GM23338 (cell line): Measurements from ENCODE around the gene RAMP3. TPM values are rescaled to one million over a fixed set of nuclear protein-coding genes. Genes with fewer than 3 reads are reported as not detected.

ENCODE experiments used
- ATAC-seq: fragments of 200-7000 bp; cut with Tn5 transposase; 3 replicates; pipeline ENCODE4 v1.9.1; 2020
- DNase-seq: peaks from one replicate; pipeline ENCODE4 v3.0.0-alpha.2; 2015; ENCODE audit warnings: low spot score
- H2AFZ ChIP-seq: fragments of 200-600 bp; sonication (generic); 2 replicates; pipeline ENCODE4 v1.8.0; 2016; ENCODE audit warnings: antibody characterized with exemption, mild to moderate bottlenecking, moderate library complexity
- H3F3A ChIP-seq: fragments of 200-600 bp; sonication (generic); replicated peaks from 2 replicates; pipeline ENCODE4 v1.8.0; 2017; ENCODE audit warnings: antibody characterized with exemption, mixed run types, low read depth
- H3K27ac ChIP-seq: fragments of 200-600 bp; sonication (generic); 2 replicates; pipeline ENCODE4 v1.6.1; 2016; ENCODE audit warnings: low read depth
- H3K27me3 ChIP-seq: fragments of 200-600 bp; sonication (generic); 2 replicates; pipeline ENCODE4 v1.8.0; 2016; ENCODE audit warnings: mild to moderate bottlenecking, mixed run types, moderate library complexity; ENCODE audit not compliant: insufficient read depth
- H3K36me3 ChIP-seq: fragments of 200-600 bp; sonication (generic); 2 replicates; pipeline ENCODE4 v1.8.0; 2016; ENCODE audit warnings: mild to moderate bottlenecking; ENCODE audit not compliant: insufficient read depth
- H3K4me1 ChIP-seq: fragments of 200-600 bp; sonication (generic); 2 replicates; pipeline ENCODE4 v1.8.0; 2016; ENCODE audit warnings: mild to moderate bottlenecking, moderate library complexity; ENCODE audit not compliant: insufficient read depth
- H3K4me2 ChIP-seq: fragments of 200-600 bp; sonication (generic); 2 replicates; pipeline ENCODE4 v1.7.1; 2017; ENCODE audit warnings: mixed run types
- H3K4me3 ChIP-seq: fragments of 200-600 bp; sonication (generic); 2 replicates; pipeline ENCODE4 v1.6.1; 2016; ENCODE audit warnings: mixed run types
- H3K79me2 ChIP-seq: fragments of 200-600 bp; sonication (generic); replicated peaks from 2 replicates; pipeline ENCODE4 v1.8.0; 2017; ENCODE audit warnings: mild to moderate bottlenecking; ENCODE audit not compliant: insufficient read depth
- H3K9me2 ChIP-seq: fragments of 200-600 bp; sonication (generic); 2 replicates; pipeline ENCODE4 v1.8.0; 2017; ENCODE audit not compliant: insufficient read depth
- H4K20me1 ChIP-seq: fragments of 200-600 bp; sonication (generic); replicated peaks from 2 replicates; pipeline ENCODE4 v1.8.0; 2017; ENCODE audit warnings: mild to moderate bottlenecking; ENCODE audit not compliant: insufficient read depth
- H3K27ac Mint-ChIP-seq: 2 replicates; pipeline ENCODE4 v1.8.0; 2020; ENCODE audit warnings: inconsistent platforms, mild to moderate bottlenecking, moderate library complexity, mixed read lengths
- H3K27me3 Mint-ChIP-seq: 3 replicates; pipeline ENCODE4 v1.8.0; 2022; ENCODE audit warnings: low read depth, mild to moderate bottlenecking, moderate library complexity, mixed read lengths, inconsistent platforms; ENCODE audit not compliant: insufficient read depth, poor library complexity
- H3K36me3 Mint-ChIP-seq: 3 replicates; pipeline ENCODE4 v1.8.0; 2021; ENCODE audit warnings: low read depth, mild to moderate bottlenecking, inconsistent platforms, moderate library complexity, mixed read lengths
- H3K4me1 Mint-ChIP-seq: 3 replicates; pipeline ENCODE4 v1.8.0; 2020; ENCODE audit warnings: mild to moderate bottlenecking, inconsistent platforms, mixed read lengths
- H3K4me3 Mint-ChIP-seq: 3 replicates; pipeline ENCODE4 v1.8.0; 2021; ENCODE audit warnings: moderate library complexity, mild to moderate bottlenecking, inconsistent platforms, mixed read lengths
- H3K9me3 Mint-ChIP-seq: 3 replicates; pipeline ENCODE4 v1.8.0; 2020; ENCODE audit warnings: moderate library complexity, mild to moderate bottlenecking, inconsistent platforms, mixed read lengths
- CREB1 ChIP-seq: fragments of 250-450 bp; sonication (Bioruptor Pico); IDR thresholded peaks from 2 replicates; pipeline ENCODE4 v1.5.0; 2020; ENCODE audit warnings: low read depth, mild to moderate bottlenecking, moderate library complexity
- CTCF ChIP-seq, 2 experiments: fragments of 200-600 bp in 1 of 2; sonication (generic) in 1 of 2; conservative IDR thresholded peaks; 2 replicates each; pipeline versions ENCODE4 v1.5.1 to v1.6.1; 2016 to 2017; ENCODE audit warnings: antibody characterized with exemption in 2 of 2, low read depth in 2 of 2, mild to moderate bottlenecking in 2 of 2, moderate library complexity in 1 of 2
- EZH2 ChIP-seq: fragments of 200-600 bp; sonication (generic); IDR thresholded peaks from one replicate; pipeline ENCODE4 v1.8.0; 2017; ENCODE audit warnings: antibody characterized with exemption, mild to moderate bottlenecking, low read depth; ENCODE audit not compliant: unreplicated experiment
- EZH2phosphoT487 ChIP-seq: fragments of 200-600 bp; sonication (generic); IDR thresholded peaks from one replicate; pipeline ENCODE4 v1.8.1; 2018; ENCODE audit warnings: antibody characterized with exemption; ENCODE audit not compliant: unreplicated experiment
- JUNB ChIP-seq: IDR thresholded peaks from one replicate; pipeline ENCODE4 v1.6.1; 2016; ENCODE audit warnings: antibody characterized with exemption; ENCODE audit not compliant: unreplicated experiment
- NANOG ChIP-seq: IDR thresholded peaks from 2 replicates; pipeline ENCODE4 v1.6.1; 2016; ENCODE audit warnings: antibody characterized with exemption, borderline replicate concordance
- POLR2AphosphoS5 ChIP-seq: IDR thresholded peaks from 2 replicates; pipeline ENCODE4 v1.6.1; 2016; ENCODE audit warnings: antibody characterized with exemption, low read depth
- ZNF114 ChIP-seq: fragments of 250-450 bp; sonication (Bioruptor Pico); IDR thresholded peaks from 2 replicates; pipeline ENCODE4 v1.5.0; 2020; ENCODE audit warnings: mild to moderate bottlenecking, moderate library complexity
- ZNF462 ChIP-seq: fragments of 250-450 bp; sonication (Bioruptor Pico); IDR thresholded peaks from 2 replicates; pipeline ENCODE4 v1.5.0; 2020; ENCODE audit warnings: mild to moderate bottlenecking, moderate library complexity
- polyA plus RNA-seq: library from polyadenylated mRNA; unstranded; fragments of >200 nt; fragmentation: Nextera tagmentation; extraction: Ambion mirVana; gene quantifications from 2 replicates; pipeline ENCODE4 v1.2.1, GENCODE V29; 2016
- total RNA-seq: library from RNA; depleted of rRNA; stranded (reverse); fragments of >200 nt; shearing (Covaris generic); gene quantifications from 2 replicates; pipeline ENCODE4 v1.2.3, GENCODE V29; 2014
- TF ChIP-seq, protein P1 (sequence below): IDR thresholded peaks from one replicate; pipeline ENCODE4 v1.6.1; 2018; ENCODE audit warnings: antibody characterized with exemption; ENCODE audit not compliant: unreplicated experiment

The RAMP3 gene
- total and polyA plus RNA-seq, 2 experiments from 2014 or later, result 1.1 to 4.6 TPM

DNA sequence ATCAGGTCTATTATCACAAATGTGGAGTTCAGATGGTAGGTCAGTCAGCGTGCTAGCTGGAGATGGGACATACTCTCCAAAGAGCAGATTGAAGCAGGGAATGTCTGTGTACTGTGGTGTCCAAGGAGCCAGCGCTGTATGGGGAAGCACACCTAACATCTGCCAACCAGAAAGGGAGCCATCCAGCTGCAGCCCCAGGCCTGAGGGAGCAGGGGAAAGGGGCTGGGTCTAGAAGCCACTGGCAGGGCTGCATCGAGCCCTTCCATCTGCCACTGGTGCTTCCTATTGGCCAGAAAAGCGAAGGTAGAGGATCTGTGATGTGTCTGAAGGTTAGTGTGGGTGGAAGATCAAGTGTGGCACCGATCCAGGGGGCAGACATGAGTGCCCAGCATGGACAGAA, 8.0 kb upstream of the RAMP3 start:
- Histone ChIP-seq H3K9me2 (no peaks in the 10 kb centered on the region), H3F3A (no peaks in the 10 kb centered on the region), H4K20me1 (no peaks in the 10 kb centered on the region), H3K4me1 (no peaks in the 10 kb centered on the region), H3K4me3 (no peak overlapping the region), H3K27ac (no peak overlapping the region), H3K27me3 (no peaks in the 10 kb centered on the region), H3K79me2 (no peaks in the 10 kb centered on the region), H2AFZ (no peak overlapping the region), H3K4me2 (no peak overlapping the region), H3K36me3 (no peaks in the 10 kb centered on the region)
- TF ChIP-seq POLR2AphosphoS5 (no peak), CREB1 (CRISPR knock-in tag) (no peak), NANOG (no peak)
- Mint-ChIP-seq H3K4me1 (peaks cover 3% of the 10 kb centered on the region; the same call in 2 of the 3 replicates), H3K9me3 (no peaks in the 10 kb centered on the region), H3K27ac (no peak overlapping the region), H3K36me3 (no peaks in the 10 kb centered on the region), H3K27me3 (peaks cover 2% of the 10 kb centered on the region), H3K4me3 (no peak overlapping the region)
- no peak for ATAC-seq
- DNase-seq, result no peak

DNA sequence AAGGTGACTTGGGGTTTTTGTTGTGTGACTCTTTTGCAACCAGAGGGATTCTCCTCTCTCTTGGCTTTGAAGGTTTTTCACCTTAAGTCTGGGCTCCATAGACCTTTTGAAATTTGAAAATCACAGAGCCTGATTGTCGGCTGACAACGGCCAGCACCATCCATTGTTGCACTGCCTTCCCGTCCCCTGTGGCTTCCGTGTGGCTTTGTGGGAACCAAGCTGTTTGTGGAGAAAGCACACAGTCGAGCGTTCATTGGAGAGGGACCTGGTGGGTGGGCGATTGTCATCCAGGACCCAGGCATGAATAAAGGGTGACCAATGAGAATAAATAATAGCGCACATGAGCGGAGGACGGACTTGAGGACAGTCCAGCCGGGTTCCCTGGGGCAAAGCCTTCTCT, 7.4 kb upstream of the RAMP3 start:
- Histone ChIP-seq H2AFZ (no peak overlapping the region; the same call in 1 of the 2 replicates), H3K27me3 (no peaks in the 10 kb centered on the region), H3F3A (no peaks in the 10 kb centered on the region), H3K79me2 (no peaks in the 10 kb centered on the region), H3K4me2 (no peak overlapping the region), H4K20me1 (no peaks in the 10 kb centered on the region), H3K36me3 (no peaks in the 10 kb centered on the region), H3K9me2 (no peaks in the 10 kb centered on the region), H3K27ac (no peak overlapping the region), H3K4me3 (no peak overlapping the region), H3K4me1 (0 out of 2 replicates have a peak, but pooled peaks cover 3% of the 10 kb centered on the region)
- H3K27me3 Mint-ChIP-seq, result peaks cover 4% of the 10 kb centered on the region
- peaks cover 5% of the 10 kb centered on the region; the same call in 2 of the 3 replicates for H3K4me1 Mint-ChIP-seq
- no peak for DNase-seq
- H3K9me3 Mint-ChIP-seq, result no peaks in the 10 kb centered on the region
- H3K27ac Mint-ChIP-seq, result no peak overlapping the region
- no peak for ATAC-seq
- no peak overlapping the region for H3K4me3 Mint-ChIP-seq
- H3K36me3 Mint-ChIP-seq, result no peaks in the 10 kb centered on the region
- TF ChIP-seq CREB1 (CRISPR knock-in tag) (no peak), EZH2phosphoT487 (no peak), POLR2AphosphoS5 (no peak), JUNB (no peak), CTCF (conservative IDR thresholded peaks at IDR 0.05; ENCODE audit: low read depth in 2 of 2) (no peak), ZNF114 (CRISPR knock-in tag) (no peak), EZH2 (no peak), ZNF462 (CRISPR knock-in tag) (no peak)
- TF ChIP-seq, protein P1, sequence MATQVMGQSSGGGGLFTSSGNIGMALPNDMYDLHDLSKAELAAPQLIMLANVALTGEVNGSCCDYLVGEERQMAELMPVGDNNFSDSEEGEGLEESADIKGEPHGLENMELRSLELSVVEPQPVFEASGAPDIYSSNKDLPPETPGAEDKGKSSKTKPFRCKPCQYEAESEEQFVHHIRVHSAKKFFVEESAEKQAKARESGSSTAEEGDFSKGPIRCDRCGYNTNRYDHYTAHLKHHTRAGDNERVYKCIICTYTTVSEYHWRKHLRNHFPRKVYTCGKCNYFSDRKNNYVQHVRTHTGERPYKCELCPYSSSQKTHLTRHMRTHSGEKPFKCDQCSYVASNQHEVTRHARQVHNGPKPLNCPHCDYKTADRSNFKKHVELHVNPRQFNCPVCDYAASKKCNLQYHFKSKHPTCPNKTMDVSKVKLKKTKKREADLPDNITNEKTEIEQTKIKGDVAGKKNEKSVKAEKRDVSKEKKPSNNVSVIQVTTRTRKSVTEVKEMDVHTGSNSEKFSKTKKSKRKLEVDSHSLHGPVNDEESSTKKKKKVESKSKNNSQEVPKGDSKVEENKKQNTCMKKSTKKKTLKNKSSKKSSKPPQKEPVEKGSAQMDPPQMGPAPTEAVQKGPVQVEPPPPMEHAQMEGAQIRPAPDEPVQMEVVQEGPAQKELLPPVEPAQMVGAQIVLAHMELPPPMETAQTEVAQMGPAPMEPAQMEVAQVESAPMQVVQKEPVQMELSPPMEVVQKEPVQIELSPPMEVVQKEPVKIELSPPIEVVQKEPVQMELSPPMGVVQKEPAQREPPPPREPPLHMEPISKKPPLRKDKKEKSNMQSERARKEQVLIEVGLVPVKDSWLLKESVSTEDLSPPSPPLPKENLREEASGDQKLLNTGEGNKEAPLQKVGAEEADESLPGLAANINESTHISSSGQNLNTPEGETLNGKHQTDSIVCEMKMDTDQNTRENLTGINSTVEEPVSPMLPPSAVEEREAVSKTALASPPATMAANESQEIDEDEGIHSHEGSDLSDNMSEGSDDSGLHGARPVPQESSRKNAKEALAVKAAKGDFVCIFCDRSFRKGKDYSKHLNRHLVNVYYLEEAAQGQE, result no peak
